ENCODE data around the gene ASTN2.

- TF ChIP-seq CTCF (IDR thresholded peaks at IDR 0.05) (no peak), POLR2A (IDR thresholded peaks at IDR 0.05) (no peak)
Observed at GRCh38 chr9:116468793-116469527, 945.9 kb downstream of the ASTN2 start.

All from testis (tissue), 2 donors.